ENCODE measurements around the gene DSCAM.

DNA sequence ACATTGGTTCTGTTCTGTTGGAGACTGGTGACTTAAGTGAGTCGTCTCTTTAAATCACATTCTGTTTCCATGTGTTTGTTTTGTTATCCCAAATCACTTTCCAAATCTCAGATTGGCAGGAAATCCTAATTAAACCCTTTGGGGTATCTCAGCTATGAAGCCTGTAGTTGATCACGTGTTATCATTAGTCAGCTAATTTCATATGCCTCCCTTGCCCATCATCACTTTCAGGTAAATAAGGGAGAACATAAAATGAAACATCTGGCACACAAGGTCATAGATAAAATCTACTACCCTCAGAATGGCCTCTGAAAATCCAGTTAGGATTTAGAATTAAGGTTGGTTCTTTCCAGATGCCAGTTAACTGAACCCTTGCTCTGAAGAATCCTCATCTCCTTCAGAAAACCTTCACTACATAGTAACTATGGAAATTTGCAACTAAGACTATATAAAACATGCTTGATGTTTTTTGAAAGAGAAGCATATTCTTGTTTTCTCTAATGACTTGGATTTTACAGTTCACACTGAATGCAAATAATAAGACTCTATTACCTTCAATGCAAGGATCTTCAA lies 401.5 kb downstream of the DSCAM start:
- TF ChIP-seq, protein P1, sequence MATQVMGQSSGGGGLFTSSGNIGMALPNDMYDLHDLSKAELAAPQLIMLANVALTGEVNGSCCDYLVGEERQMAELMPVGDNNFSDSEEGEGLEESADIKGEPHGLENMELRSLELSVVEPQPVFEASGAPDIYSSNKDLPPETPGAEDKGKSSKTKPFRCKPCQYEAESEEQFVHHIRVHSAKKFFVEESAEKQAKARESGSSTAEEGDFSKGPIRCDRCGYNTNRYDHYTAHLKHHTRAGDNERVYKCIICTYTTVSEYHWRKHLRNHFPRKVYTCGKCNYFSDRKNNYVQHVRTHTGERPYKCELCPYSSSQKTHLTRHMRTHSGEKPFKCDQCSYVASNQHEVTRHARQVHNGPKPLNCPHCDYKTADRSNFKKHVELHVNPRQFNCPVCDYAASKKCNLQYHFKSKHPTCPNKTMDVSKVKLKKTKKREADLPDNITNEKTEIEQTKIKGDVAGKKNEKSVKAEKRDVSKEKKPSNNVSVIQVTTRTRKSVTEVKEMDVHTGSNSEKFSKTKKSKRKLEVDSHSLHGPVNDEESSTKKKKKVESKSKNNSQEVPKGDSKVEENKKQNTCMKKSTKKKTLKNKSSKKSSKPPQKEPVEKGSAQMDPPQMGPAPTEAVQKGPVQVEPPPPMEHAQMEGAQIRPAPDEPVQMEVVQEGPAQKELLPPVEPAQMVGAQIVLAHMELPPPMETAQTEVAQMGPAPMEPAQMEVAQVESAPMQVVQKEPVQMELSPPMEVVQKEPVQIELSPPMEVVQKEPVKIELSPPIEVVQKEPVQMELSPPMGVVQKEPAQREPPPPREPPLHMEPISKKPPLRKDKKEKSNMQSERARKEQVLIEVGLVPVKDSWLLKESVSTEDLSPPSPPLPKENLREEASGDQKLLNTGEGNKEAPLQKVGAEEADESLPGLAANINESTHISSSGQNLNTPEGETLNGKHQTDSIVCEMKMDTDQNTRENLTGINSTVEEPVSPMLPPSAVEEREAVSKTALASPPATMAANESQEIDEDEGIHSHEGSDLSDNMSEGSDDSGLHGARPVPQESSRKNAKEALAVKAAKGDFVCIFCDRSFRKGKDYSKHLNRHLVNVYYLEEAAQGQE (IDR thresholded peaks at IDR 0.05; ENCODE audit: insufficient replicate concordance, low read depth) = no peak
- no peak for TF ChIP-seq CTCF (IDR thresholded peaks at IDR 0.05; ENCODE audit: insufficient read depth, low read length)
